TTC549 (cell line): ENCODE measurements around the gene LCNL1.

ENCODE experiments used
- FAIRE-seq: peaks from 2 replicates; lab custom pipeline; 2012; peaks lifted over from hg19 to GRCh38; lab: Jason Lieb, UNC

LCNL1 gene

DNA sequence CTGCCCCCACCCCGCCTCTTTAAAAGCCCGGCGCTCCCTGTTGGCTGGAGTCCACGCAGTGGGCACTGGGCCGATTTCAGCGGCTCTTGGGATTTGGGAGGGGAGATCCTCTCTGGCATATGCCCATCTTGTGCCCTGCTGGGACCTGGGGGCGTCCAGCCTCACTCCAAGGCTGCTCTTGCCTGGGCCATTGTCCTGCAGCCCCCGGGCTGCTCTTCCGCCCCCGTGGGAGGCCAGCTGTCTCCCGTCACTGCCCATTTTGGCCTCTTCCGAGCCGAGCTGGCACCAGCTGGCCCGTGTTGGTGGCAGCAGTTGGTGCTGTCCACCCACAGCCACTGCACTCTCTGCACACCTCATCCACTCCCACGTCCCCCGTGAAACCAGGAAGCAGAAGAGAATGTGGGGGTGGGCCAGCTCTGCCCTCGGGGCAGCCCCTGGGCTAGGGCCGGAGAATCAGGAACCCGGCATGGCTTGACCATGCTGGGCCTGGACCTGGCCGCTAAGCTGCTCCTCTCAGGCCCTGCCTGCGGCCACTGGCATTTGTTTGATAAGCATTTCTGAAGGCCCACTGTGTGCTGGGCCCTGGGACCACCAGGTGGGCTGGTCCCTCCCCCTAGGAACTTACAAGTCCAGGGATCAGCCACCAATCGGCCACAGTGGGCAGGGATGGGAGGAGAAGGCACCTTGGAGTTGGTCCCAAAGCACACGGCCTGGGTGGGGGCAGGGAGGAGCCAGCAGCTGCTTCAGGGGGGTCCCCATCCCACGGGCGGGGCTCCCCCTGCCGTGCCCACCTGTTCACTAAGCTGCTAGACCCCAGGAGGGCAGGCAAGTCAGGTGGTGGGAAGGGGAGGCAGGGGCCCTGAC lies 35.5 kb upstream of the LCNL1 start:
- no peak for FAIRE-seq

DNA sequence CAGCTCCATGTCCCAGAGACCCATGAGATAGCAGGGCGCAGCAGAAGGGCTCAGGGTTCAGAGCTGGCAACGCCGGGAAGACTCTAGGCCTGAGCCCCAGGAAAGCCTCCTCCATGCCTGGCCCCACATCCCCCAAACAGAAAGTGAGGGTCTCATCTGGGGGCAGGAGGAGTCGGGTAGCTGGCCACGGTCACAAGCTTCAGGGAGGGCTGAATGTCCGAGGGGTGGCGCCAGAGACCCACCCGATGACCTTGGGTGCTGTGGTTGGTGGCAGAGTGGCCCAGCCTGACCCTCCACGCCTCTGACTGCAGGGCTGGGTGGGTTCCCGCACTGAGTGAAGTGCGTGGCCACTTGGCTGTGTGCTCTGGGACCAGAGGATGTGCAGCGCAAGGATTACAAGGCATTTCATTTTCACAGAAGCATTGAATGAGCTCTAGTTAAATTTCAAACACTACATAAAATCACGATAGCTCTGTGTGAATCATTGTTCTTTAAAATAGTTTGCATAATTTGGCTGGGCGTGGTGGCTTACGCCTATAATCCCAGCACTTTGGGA lies 34.8 kb upstream of the LCNL1 start:
- no peak for FAIRE-seq

DNA sequence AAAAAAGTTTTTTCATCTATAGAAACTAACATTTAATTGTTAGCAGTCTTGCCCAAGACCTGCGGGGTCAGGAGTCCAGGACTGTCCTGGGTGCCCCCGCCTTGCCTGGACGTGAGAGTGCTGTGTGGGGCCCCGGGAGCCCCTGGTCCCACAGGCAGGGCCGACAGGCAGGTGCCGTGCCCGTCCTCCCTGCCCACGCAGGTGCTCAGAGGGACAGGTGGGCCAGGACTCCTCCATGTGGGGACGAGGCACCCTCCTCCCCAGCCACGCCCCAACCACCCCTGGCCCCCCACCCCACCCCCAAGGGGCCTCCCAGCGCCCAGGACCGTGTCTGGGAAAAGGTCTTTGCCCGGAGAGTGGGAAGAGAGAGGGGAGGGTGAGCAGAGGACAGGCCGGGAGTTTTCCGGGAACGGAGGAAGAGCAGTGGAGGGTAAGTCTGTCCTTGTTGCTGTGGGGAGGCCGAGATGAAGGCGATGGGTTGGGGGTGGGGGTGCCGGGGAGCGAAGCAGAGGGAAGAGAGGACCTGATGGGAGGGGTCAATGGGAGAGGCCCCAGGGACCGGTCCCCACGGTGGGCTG lies 33.5 kb upstream of the LCNL1 start:
- FAIRE-seq: no peak

DNA sequence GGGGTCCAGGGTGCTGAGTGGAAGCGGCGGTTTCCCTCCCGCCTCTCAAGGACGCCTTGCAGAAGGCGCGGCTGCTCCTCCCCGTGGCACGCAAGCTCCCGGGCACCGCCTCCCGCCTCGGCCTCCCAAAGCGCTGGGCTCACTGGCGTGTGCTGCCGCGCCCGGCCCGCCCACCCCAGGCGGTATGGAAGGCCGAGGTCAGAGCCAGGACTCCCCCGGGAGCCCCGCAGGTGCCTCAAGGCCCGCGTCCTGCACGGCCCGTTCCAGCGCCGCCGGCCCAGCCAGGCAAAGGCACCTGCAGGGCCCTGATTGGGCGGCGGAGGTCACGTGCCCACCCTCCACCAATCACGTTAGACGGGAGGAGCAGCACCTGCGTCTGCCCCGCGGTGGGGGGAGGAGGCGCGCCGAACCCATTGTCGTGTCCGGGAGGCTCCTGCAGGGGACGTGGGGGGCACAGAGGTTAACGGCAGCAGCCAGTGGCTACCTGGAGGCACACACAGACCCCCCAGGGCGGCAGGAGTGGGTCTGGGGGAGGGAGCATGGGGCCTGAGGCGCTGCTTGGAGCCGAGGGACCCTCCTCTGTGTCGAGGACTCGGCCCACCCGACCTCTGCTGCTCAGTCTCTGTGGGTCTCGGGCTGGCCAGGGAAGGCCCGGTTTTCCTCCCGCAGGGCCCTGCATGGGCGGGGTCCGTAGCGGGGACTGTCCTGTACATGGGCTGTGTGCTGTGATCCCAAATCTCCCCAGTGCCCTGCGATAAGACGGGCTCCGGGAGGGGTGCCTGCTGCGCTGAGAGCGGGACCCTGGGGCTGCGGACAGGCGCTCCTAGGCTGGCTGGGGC lies 32.8 kb upstream of the LCNL1 start:
- no peak for FAIRE-seq

DNA sequence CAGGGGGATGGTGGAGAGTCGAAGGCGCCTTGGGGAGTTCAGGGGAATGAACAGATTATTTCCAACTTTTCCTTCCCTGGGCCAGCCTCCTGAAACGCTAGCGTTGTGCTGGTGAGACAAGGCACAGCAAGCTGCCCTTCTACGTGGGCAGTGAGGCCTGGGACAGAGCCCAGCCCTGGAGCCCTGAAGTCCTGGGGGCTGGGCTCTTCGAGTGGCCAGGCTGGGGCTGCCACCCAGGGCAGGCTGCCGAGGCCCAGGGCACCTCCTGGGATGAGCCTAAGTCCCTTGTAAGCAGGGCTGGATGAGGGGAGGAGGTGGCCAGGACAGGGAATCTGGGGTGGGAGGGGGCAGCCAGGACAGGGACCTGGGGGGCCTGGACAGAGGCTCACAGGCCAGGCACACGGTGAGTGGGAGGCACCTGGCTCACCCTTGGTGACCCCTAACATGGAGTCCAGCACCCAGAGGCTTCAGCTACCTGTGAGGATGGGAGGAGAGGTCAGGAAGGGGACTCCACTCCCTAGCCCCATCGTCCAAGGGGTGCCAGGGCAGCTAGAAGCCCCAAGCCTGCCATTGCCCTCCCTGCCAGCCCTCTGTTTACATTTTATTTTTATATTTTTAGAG lies 32.0 kb upstream of the LCNL1 start:
- no peak for FAIRE-seq

DNA sequence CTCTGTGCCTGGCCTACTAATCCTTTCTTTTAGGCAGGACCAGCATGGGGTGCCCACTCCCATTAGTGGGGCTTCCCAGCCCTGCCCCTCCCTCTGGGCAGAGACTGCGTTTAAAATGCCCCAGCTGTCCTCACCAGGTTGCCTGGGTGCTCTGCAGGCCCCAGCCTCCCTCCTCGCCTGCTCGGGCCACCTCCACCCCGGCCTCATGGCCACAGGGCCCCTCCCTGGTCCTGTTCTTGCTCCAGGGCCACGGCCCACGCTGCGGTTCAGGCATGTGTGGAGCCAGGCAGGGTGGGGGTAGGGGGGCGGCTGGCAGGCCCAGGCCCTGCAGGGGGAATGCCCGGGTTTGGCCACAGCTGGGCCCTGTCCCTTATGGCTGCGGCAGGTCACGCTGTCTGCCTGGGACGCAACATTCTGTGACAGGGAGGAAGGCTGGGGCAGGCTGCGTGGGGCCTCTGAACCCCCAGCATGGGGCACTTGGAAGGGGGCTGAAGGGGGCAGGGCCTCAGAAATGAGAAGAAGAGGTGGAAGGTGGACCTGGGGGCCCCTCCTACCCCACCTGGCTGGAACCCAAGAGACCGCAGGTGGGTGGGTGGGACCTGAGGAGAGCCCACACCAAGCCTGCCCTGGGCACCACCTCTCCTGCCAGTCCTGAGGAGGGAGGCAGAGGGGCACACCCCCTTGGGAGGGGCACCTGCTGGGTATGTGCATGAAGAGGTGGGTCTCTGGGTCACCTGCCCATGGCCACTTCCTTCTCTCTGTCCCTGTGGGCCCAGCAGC lies 31.1 kb upstream of the LCNL1 start, which contains the start of gene LCN12:
Gene LCN12 (plus strand): TSS at position 733 of the 780 bp plus-strand sequence. CDS start 55 bp downstream, outside the sequence.
- no peak for FAIRE-seq

DNA sequence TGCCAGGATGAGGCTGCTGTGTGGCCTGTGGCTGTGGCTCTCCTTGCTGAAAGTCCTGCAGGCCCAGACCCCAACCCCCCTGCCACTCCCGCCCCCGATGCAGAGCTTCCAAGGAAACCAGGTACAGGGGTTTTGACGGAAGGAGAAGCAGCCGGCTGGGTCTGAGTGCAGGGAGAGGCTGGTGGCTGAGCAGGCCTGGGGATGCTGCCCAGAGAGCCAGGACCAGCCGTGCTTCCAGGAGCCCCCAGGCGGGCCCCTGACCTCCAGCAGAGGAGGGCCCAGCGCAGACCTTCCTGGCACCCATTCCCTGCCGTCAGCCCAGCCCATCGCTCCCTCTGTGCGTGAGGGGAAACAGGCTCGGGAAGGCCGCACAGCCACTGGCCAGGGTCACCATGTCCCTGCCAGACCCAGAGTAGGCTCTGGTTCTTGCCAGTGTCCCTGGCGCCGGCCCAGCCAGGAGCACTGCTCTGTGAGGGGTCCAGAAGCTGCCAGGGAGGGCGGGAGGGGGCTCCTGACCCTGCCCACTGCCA lies 30.4 kb upstream of the LCNL1 start:
- no peak for FAIRE-seq

DNA sequence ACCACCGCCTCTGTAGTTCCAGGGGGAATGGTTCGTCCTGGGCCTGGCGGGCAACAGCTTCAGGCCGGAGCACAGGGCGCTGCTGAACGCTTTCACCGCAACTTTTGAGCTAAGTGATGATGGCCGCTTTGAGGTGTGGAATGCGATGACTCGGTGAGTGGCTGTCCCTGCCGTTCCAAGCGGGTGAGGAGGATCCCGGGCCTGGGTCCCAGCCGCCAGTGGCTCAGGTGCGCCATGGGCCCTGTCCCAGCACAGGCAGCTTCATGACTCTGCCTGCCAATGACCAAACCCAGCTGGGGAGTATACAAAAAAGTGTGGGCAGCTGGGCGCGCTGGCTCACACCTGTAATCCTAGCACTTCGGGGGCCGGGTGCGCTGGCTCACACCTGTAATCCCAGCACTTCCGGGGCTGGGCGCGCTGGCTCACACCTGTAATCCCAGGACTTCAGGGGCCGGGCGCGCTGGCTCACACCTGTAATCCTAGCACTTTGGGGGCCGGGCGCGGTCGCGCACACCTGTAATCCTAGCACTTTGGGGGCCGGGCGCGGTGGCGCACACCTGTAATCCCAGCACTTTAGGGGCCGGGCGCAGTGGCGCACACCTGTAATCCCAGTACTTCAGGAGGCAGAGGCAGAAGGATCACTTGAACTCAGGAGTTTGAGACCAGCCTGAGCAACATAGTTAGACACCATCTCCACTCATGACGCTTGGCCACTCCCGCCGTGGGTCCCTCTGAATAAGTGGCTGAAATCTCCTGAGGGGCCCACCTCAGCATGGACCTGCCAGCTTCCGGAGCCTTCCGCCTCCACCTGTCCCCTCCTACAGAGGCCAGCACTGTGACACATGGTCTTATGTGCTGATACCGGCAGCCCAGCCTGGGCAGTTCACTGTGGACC lies 29.7 kb upstream of the LCNL1 start:
- FAIRE-seq: no peak

DNA sequence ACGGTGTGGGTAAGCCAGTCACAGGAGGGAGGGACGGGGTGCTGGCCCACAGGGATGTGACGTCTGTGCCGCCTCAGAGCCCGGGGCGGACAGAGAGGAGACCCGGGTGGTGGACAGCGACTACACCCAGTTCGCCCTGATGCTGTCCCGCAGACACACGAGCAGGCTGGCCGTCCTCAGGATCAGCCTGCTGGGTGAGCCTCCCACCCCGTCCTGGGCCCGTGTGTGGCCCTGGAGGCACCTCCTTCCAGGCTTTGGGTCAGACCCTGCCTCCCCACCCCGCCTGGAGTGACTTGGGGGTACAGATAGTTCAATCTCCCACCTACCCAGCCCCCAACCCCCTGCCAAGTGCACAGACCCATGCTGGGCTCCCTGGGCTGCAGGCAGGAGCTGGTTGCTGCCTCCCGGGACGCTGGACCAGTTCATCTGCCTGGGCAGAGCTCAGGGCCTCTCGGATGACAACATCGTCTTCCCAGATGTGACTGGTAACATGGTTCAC lies 29.0 kb upstream of the LCNL1 start:
- no peak for FAIRE-seq

DNA sequence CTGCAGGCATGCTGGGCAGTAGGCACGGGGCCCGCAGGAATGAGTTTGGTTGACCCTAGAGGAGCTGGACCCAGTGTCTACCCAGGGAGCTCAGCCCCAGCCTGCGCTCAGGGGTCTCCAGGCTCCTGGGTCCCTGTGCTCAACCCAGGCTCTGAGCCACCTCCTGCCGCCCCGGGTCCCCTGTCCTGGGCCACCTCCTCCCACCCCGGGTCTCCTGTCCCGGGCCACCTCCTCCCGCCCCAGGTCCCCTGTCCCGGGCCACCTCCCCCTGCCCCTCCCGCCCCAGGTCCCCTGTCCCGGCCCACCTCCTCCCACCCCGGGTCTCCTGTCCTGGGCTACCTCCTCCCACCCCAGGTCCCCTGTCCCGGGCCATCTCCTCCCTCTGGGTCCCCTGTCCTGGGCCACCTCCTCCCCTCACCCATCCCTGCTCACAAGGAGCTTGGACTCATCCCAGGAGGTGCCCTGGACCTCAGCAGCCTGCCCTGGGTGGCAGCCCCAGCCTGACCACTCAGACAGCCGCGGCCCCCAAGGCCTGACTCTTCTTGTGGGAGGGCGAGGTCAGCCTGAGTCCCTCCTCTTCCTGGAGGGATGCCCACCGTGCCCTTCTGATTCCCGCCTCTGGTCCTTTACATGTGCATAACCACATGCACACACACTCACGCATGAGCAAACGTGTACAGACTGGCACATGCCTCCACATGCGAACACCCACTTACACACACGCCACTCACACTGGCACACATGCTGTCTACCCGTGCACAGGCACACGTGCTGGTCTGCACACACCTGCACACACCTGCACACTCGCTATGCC lies 28.3 kb upstream of the LCNL1 start:
- FAIRE-seq: no peak

DNA sequence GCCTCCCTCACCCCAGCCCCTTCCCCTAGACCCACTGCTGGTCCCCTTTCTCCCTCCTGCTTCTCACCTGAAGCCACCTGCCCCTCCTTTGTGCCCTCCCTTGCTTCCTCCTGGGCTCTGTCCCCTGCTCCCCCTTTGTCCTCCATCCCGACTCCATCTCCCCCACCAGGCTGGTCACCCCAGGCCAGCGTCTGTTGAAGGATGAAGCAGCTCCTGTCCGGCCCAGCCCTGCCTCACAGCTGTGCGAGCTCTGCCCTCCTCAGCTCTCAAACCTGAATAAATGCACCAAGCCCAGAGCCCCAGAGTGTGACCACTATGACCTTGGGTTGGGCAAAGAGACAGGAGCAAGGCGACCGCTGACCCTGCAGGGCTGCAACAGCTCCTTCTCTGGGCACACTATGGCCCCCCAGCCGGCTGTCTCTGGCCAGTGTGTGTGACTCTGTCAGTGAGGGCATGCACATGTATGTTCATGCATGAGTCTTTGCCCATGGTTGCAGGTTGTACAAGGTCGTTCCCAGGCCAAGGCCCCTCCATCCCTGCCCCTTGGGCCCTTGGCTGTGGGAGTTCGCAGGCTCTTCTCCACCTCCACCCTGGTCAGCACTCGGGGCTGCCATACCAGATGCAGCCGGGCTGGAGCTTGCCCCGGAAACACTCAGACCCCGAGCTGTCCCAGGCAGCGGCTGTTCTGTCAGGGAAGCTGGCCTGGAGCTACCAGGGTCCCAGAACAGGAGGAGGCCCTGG lies 27.4 kb upstream of the LCNL1 start:
- no peak for FAIRE-seq

DNA sequence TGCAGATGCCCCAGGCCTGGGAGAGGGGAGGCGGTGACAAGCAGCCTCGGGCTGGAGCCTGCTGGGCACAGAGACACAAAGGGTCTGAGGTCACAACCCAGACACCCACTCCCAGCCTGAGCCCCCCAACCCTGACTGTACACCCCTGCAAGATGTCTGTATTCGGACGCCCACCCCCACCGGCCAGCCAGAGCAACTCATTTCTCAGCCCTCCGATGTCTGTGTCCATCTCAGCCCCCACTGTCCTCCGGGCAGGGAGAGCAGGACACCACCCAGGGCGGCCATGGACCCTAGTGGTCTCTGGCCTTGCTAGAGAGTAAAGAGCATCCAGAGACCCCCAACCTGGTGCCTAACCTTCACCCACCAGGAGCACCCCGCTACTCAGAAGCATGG lies 26.9 kb upstream of the LCNL1 start:
- FAIRE-seq: no peak

DNA sequence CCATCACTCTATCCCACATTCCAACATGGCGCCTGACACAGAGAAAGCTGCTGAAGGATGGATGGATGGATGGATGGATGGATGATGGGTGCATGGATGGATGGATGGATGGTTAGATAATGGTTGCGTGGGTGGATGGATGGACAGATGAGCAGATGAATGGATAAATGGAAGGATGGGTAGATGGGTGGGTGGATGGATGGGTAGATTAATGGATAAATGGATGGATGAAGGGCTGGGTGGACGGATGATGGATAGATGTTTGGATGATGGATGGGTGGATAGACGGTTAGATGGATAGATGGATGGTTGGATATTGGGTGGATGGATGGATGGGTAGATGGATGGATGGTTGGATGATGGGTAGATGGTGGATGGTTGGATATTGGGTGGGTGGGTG lies 26.2 kb upstream of the LCNL1 start:
- FAIRE-seq: no peak

DNA sequence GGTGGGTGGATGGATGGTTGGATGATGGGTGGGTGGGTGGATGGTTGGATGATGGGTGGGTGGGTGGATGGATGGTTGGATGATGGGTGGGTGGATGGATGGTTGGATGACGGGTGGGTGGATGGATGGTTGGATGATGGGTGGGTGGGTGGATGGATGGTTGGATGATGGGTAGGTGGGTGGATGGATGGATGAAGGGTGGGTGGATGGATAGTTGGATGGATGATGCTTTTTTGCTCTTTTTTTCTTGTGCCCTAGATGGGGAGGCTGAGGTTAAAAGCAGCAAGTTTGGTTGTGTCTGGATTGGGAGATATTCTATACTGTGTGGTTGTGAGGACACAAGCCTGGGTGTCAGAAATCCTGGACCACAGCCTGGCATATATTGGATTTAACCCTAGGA lies 25.3 kb upstream of the LCNL1 start:
- no peak for FAIRE-seq

DNA sequence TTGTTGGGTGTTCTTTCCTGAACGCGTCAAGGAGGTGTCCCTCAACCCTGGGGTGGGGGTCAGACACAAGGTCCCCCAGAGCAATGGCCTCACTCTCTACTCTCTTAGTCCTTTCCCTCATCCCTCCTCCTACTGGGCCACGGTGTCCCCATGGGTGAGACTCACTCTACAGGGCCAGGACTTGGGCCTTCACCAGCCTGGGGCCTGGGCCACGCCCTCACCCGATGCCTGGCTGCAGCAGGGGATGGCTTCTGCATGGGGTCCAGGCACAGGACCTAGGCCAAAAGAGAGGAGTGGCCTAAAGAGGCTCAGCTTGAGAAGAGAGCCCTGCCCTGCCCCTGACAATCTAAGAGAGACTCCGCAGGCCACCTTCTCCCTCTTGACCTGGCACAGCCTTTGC lies 24.9 kb upstream of the LCNL1 start:
- no peak for FAIRE-seq

DNA sequence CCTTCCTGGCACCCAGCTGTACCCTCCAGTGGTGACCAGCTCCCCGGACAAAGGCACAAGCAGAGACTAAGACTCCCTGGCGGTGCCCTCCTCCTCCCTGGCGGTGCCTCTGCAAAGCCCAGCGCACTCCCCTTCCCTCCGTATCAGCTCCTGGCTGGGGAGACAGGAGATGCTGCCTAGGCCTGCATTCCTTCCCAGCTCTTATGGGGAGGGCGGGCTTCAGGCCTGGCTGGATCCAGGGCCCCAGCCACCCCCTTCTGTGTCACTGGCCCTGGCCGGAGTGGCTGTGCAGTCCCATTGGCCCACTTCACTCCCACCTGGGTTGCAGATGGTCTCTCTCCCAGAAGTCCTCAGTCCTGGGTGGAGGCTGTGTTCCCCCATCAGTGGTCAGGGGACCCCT lies 24.3 kb upstream of the LCNL1 start:
- no peak for FAIRE-seq

DNA sequence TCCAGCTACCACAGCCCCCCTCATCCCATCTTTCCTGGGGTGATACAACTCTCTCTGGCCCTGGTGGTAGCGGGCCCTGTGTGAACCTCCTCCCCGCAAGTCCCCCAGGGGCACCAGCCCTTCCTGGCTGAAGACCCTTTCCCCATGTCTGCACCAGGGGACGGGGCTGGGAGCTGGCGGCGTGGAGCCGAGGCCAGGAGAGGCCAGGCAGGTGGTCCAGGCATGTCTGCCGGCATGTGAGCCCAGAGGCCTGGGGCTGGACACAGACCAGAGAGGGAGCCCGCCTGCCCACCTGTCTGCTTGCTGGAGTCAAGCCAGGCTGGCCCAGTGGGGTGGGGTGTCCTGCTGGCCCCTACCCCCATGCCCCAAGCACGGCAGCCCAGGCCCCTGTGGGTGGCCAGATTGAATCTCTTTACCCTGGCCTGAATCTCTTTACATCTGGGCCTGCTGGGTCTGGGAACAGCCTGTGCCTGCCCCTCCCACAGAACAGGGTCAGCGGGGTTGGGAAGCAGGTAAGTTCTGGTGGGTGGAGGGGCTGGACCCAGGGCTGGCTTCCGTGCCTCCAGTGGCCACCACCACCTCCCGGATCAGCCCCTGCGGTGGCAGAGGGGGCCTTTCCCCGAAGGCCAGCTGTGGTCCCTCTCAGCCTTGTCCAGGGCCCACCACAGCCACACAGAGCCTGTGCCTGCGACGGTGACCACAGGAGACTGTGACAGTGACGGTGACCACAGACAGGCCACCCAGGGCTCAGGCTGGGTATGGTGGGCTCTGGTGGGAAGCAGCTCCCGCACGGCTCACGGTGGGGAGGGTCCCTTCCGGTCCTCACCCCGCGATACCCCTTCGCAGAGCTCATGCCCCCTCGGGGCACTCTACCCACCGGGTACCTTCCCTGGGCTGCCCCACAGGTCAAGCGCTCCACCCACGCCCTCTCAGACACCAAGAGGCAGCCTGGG lies 23.6 kb upstream of the LCNL1 start:
- no peak for FAIRE-seq
